Colonic mucosa (tissue), 4 donors: ENCODE results near the gene STON2. TPM values are rescaled to one million over a fixed set of nuclear protein-coding genes. Genes with fewer than 3 reads are reported as not detected.
"Not testable (repeated sequence)": the region's sequence is repeated elsewhere in the genome, so short reads cannot be mapped to it uniquely, and the experiment has no call there.

Experiments used
- DNase-seq: peaks from one replicate; pipeline ENCODE4 v3.0.0-alpha.2; 2020
- H3K27ac ChIP-seq: fragments of 200-600 bp; one replicate; pipeline ENCODE4 v1.8.0; 2021
- H3K27me3 ChIP-seq: fragments of 200-600 bp; one replicate; pipeline ENCODE4 v1.8.0; 2021
- H3K36me3 ChIP-seq: fragments of 200-600 bp; one replicate; pipeline ENCODE4 v1.8.0; 2021
- H3K4me1 ChIP-seq: fragments of 200-600 bp; one replicate; pipeline ENCODE4 v1.8.0; 2021; ENCODE audit warnings: mild to moderate bottlenecking
- H3K4me3 ChIP-seq: fragments of 200-600 bp; one replicate; pipeline ENCODE4 v1.8.0; 2021
- H3K9ac ChIP-seq, 2 donors: one replicate each; pipeline ENCODE4 v1.7.0; 2013; ENCODE audit warnings: control low read depth in 2 of 2, low read depth in 2 of 2, low read length in 2 of 2
- H3K9me3 ChIP-seq: fragments of 200-600 bp; one replicate; pipeline ENCODE4 v1.8.0; 2021
- intact Hi-C: fragments of 100-400 bp; cut with DNase I; formaldehyde crosslinking; loops from one replicate; pipeline ENCODE4 v1.14.1; 2022
- total RNA-seq, 2 donors: library from RNA; stranded (reverse); fragmentation: NEBNext Ultra II Directional in 1 of 2; extraction: Animal tissue kit (Norgen Biotek cat#: 25700) in 1 of 2; gene quantifications; one replicate each; pipeline ENCODE4 v1.2.1, GENCODE V29; 2021
- TF ChIP-seq, protein P1 (sequence below): fragments of 200-600 bp; IDR thresholded peaks from one replicate; pipeline ENCODE4 v1.8.0; 2022; ENCODE audit warnings: antibody characterized with exemption, mild to moderate bottlenecking
- donor health status: healthy.
- donor health status: DM: no; HTN: no; CAD: no.
- donor health status: DM: no; HTN: no; CAD: no.

The STON2 gene
- total RNA-seq, 2 donors from 2014 or later, result 12.7 to 15.1 TPM

DNA sequence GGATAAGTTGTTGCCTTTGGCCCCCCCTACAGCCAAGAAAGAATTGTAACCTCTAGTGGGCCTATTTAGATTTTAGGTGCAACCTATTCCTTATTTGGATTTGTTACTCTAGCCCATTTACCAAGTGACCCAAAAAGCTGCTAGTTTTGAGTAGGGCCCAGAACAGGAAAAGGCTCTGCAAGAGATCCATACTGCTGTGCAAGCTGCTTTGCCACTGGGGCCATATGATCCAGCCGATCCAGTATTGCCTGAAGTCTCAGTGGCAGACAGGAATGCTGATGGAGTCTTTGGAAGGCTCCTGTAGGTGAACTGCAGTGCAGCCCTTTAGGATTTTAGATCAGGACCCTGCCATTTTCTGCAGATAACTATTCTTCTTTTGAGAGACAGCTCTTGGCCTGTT lies 166.5 kb downstream of the STON2 start:
- no peaks in the 10 kb centered on the region for H3K4me1 ChIP-seq
- H3K9me3 ChIP-seq, result no peaks in the 10 kb centered on the region
- no peak for DNase-seq
- H3K27me3 ChIP-seq, result no peaks in the 10 kb centered on the region
- intact Hi-C loops, result no loop called here
- no peak overlapping the region for H3K27ac ChIP-seq
- H3K4me3 ChIP-seq, result no peak overlapping the region
- H3K9ac ChIP-seq, result no peak overlapping the region
- no peaks in the 10 kb centered on the region for H3K36me3 ChIP-seq
- TF ChIP-seq, protein P1, sequence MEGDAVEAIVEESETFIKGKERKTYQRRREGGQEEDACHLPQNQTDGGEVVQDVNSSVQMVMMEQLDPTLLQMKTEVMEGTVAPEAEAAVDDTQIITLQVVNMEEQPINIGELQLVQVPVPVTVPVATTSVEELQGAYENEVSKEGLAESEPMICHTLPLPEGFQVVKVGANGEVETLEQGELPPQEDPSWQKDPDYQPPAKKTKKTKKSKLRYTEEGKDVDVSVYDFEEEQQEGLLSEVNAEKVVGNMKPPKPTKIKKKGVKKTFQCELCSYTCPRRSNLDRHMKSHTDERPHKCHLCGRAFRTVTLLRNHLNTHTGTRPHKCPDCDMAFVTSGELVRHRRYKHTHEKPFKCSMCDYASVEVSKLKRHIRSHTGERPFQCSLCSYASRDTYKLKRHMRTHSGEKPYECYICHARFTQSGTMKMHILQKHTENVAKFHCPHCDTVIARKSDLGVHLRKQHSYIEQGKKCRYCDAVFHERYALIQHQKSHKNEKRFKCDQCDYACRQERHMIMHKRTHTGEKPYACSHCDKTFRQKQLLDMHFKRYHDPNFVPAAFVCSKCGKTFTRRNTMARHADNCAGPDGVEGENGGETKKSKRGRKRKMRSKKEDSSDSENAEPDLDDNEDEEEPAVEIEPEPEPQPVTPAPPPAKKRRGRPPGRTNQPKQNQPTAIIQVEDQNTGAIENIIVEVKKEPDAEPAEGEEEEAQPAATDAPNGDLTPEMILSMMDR, result no peak

DNA sequence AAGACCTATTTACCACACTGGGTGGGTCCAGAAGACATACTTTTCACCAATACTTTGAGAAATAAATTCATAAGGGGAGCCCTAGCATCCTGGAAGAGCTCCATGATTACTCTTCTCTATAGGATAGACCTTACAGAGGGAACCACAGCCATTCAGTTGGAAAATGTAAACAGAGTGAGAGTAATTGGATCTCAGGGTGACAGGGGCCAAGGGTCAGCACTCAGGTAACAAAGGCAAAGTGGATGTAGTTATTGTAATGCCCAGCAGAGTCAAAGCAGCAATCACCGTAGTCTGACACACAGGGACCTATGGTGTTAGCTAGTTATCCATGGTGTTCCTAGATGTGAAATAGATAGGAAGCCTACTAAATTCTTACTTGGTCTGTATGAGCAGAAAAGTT lies 168.6 kb downstream of the STON2 start:
- Histone ChIP-seq H3K9me3 (no peaks in the 10 kb centered on the region), H3K9ac (no peak overlapping the region), H3K36me3 (no peaks in the 10 kb centered on the region), H3K4me1 (no peaks in the 10 kb centered on the region), H3K27me3 (no peaks in the 10 kb centered on the region), H3K4me3 (no peak overlapping the region), H3K27ac (no peak overlapping the region)
- TF ChIP-seq, protein P1, result no peak
- intact Hi-C loops, result no loop called here
- DNase-seq, result no peak

DNA sequence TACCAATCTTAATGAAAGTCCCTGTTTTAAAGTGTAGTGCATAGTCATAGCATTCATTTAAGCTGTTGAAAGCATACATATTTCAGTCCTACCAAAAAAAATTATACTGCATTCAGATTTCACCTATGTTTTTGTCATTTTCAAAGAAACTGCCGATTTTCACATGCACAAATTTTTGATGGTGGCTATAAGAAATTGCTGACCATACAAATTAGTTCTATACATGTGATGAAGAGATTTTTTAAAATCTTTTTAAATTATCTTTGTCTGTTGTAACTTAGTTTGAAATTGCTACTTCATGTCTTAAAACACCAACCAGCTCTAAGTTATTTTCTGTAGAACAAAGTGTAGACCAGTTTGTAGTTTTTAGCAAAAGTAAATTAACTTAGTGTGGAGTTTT lies 175.9 kb downstream of the STON2 start:
- intact Hi-C loops, result no loop called here
- no peak for DNase-seq
- H3K27ac ChIP-seq, result no peak overlapping the region
- H3K9ac ChIP-seq, result no peak overlapping the region
- H3K36me3 ChIP-seq, result no peaks in the 10 kb centered on the region
- no peak overlapping the region for H3K4me3 ChIP-seq
- no peaks in the 10 kb centered on the region for H3K9me3 ChIP-seq
- H3K27me3 ChIP-seq, result no peaks in the 10 kb centered on the region
- no peaks in the 10 kb centered on the region for H3K4me1 ChIP-seq
- TF ChIP-seq, protein P1, result no peak

DNA sequence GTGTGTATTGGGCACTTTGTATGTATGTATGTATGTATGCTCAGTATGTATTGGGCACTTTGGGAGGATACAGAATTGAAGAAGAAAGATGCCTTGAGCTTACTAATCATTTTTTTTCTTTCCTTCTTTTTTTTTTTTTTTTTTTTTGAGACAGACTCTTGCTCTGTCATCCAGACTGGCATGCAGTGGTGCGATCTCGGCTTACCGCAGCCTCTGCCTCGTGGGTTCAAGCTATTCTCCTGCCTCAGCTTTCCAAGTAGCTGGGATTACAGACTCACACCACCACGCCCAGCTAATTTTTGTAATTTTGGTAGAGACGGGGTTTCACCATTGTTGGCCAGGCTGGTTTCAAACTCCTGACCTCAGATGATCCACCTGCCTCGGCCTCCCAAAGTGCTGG lies 176.3 kb downstream of the STON2 start:
- intact Hi-C loops, H3K27ac ChIP-seq, H3K4me1 ChIP-seq, H3K4me3 ChIP-seq, H3K36me3 ChIP-seq, DNase-seq, H3K27me3 ChIP-seq, H3K9ac ChIP-seq, H3K9me3 ChIP-seq: not testable (repeated sequence)

DNA sequence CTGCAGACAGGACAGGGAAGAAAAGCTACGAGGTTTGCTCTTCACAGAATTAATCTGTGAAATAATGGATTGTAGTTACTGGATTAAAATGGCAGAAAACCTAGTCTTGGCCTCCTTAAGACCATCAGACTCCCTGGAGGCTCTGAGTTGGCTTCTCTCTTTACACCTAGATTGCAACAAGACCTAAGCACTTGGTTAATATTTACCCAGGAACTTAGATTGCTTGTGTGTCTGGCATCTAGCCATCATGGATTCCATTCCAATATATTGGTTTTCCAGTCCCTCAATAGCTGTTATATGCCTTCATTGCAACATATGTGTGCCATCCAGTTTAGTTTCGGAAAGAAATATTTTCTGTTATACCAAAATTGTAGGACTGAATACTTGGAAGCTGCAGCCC lies 177.4 kb downstream of the STON2 start:
- no peaks in the 10 kb centered on the region for H3K27me3 ChIP-seq
- intact Hi-C loops, result no loop called here
- H3K4me3 ChIP-seq, result no peak overlapping the region
- H3K36me3 ChIP-seq, result no peaks in the 10 kb centered on the region
- no peaks in the 10 kb centered on the region for H3K4me1 ChIP-seq
- TF ChIP-seq, protein P1, result no peak
- H3K9ac ChIP-seq, result no peak overlapping the region
- no peaks in the 10 kb centered on the region for H3K9me3 ChIP-seq
- H3K27ac ChIP-seq, result no peak overlapping the region
- DNase-seq, result peak; percentile 32

DNA sequence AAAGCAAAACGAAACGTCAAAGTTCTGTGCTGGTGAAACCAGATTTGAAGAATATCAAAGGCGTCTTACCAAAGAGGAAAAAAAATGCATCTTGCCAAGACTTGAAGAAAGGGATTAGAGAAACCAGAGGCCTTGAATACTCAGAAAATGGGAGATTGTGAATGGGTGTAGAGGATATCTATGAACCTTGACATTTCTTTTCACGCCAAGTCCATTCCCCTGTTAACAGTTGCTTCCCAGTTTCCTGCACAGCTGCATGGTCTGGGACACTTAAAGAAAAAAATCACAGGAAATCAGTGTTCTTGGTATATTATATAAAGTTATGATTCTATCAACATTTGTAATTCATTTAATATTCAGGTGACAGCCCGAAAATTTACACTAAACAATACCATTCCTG lies 178.0 kb downstream of the STON2 start:
- intact Hi-C loops, result no loop called here
- H3K36me3 ChIP-seq, result no peaks in the 10 kb centered on the region
- TF ChIP-seq, protein P1, result no peak
- peak overlapping the region; percentile 94 for H3K27ac ChIP-seq
- H3K27me3 ChIP-seq, result no peaks in the 10 kb centered on the region
- no peaks in the 10 kb centered on the region for H3K4me1 ChIP-seq
- no peak overlapping the region for H3K4me3 ChIP-seq
- H3K9ac ChIP-seq, result no peak overlapping the region
- H3K9me3 ChIP-seq, result no peaks in the 10 kb centered on the region
- no peak for DNase-seq
